ENCODE data around the gene SV2B. TPM values are rescaled to one million over a fixed set of nuclear protein-coding genes. Genes with fewer than 3 reads are reported as not detected.

Gene SV2B
- total and polyA plus RNA-seq, 2 donors (not counting 3 experiments of a cell fraction or from before 2014, with no cell fraction given): not detected

DNA sequence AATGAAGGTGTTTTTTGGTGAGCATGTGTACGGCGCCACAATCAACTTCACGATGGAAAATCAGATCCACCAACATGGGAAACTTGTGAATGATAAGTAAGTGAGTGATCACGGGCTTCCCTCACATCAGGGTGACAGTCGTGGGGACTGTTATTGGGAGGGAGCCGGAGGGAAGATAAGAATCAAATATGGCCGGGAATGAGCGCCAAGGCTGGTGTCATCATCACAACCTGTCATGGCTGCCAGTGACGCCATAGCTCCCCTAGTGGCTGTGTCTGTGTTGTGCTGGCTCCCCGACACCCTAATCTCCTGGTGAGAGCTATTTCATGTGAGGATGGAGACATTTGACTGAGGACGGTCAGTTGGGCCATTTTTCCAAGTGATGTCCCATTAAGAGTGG lies 168.5 kb downstream of the SV2B start:
- dilution Hi-C loops (cut with MboI; ENCODE audit: extremely low pct_ligation_motif_present, low sequenced_read_pairs): no loop called here
- DNase-seq (ENCODE audit: low read depth, low spot score): no peak
- ChIA-PET POLR2A (no interaction called here), CTCF (interaction anchor here (1.2 to 2.9 kb wide), 5 partner anchors 10 to 312 kb away, joined by 3 to 12 read pairs (median 5); no protein-coding TSS in a partner anchor)
- peak; percentile 19 to 31 for TF ChIP-seq CTCF (IDR thresholded peaks at IDR 0.05; ENCODE audit: extremely low read depth in 1 of 2, insufficient read depth in 1 of 2, low read depth in 1 of 2, low read length in 2 of 2)
- TF ChIP-seq FOS (IDR thresholded peaks at IDR 0.05; ENCODE audit: borderline replicate concordance, insufficient read depth, low read length): no peak
- no peak for TF ChIP-seq JUN (IDR thresholded peaks at IDR 0.05; ENCODE audit: borderline replicate concordance, insufficient read depth, insufficient read length, low read depth)
- no peak for TF ChIP-seq EZH2 (IDR thresholded peaks at IDR 0.05; ENCODE audit: borderline replicate concordance, low read depth, low read length, severe bottlenecking)
- Histone ChIP-seq H3K36me3 (ENCODE audit: control insufficient read depth in 2 of 2, extremely low read depth in 1 of 2, insufficient read depth in 2 of 2, low read length in 2 of 2) (no peaks in the 10 kb centered on the region), H3K9ac (replicated peaks; ENCODE audit: extremely low read depth, insufficient read depth, low read length) (no peak overlapping the region), H3K4me3 (replicated peaks in 1 of 3; ENCODE audit: insufficient read depth in 1 of 3, low read depth in 1 of 3, low read length in 3 of 3) (no peak overlapping the region), H3K4me1 (ENCODE audit: control insufficient read depth, extremely low read depth, insufficient read depth, low read length) (no peaks in the 10 kb centered on the region), H2AFZ (ENCODE audit: low read depth, low read length) (no peak overlapping the region), H4K20me1 (replicated peaks; ENCODE audit: control insufficient read depth, extremely low read depth, insufficient read depth, low read length) (no peaks in the 10 kb centered on the region), H3K9me3 (replicated peaks; ENCODE audit: control insufficient read depth, insufficient read depth, low read length) (no peaks in the 10 kb centered on the region), H3K4me2 (ENCODE audit: insufficient read depth, low read length) (no peak overlapping the region), H3K9me1 (replicated peaks; ENCODE audit: control insufficient read depth, extremely low read depth, insufficient read depth, low read length) (no peaks in the 10 kb centered on the region), H3K27ac (ENCODE audit: insufficient read depth, low read depth, low read length) (no peak overlapping the region), H3K79me2 (ENCODE audit: control insufficient read depth, insufficient read depth, low read length) (no peaks in the 10 kb centered on the region), H3K27me3 (ENCODE audit: control insufficient read depth in 2 of 2, insufficient read depth in 2 of 2, low read length in 2 of 2) (no peaks in the 10 kb centered on the region)
- intact Hi-C loops (cut with micrococcal nuclease): no loop called here
- FAIRE-seq: no peak
- BruUV-seq (replicated peaks): no TSS peak

GRCh38 chr15:91270747-91271146 lies 170.7 kb downstream of the SV2B start:
- no peak overlapping the region for H3K27ac ChIP-seq (ENCODE audit: insufficient read depth, low read depth, low read length)
- no peak overlapping the region for H3K4me2 ChIP-seq (ENCODE audit: insufficient read depth, low read length)
- H3K9me1 ChIP-seq (replicated peaks; ENCODE audit: control insufficient read depth, extremely low read depth, insufficient read depth, low read length): no peaks in the 10 kb centered on the region
- H3K4me1 ChIP-seq (ENCODE audit: control insufficient read depth, extremely low read depth, insufficient read depth, low read length): no peaks in the 10 kb centered on the region
- no peaks in the 10 kb centered on the region for H4K20me1 ChIP-seq (replicated peaks; ENCODE audit: control insufficient read depth, extremely low read depth, insufficient read depth, low read length)
- BruUV-seq (replicated peaks): no TSS peak
- dilution Hi-C loops (cut with MboI; ENCODE audit: extremely low pct_ligation_motif_present, low sequenced_read_pairs): no loop called here
- no peak overlapping the region for H2AFZ ChIP-seq (ENCODE audit: low read depth, low read length)
- H3K9me3 ChIP-seq (replicated peaks; ENCODE audit: control insufficient read depth, insufficient read depth, low read length): no peaks in the 10 kb centered on the region
- ChIA-PET POLR2A (no interaction called here), CTCF (interaction anchor here (0.7 to 2.9 kb wide), 3 partner anchors 171 to 315 kb away, joined by 3 to 12 read pairs (median 7); partner anchors contain the start of gene SV2B)
- no peak overlapping the region for H3K4me3 ChIP-seq (replicated peaks in 1 of 3; ENCODE audit: insufficient read depth in 1 of 3, low read depth in 1 of 3, low read length in 3 of 3)
- no peak overlapping the region for H3K9ac ChIP-seq (replicated peaks; ENCODE audit: extremely low read depth, insufficient read depth, low read length)
- no peaks in the 10 kb centered on the region for H3K27me3 ChIP-seq (ENCODE audit: control insufficient read depth in 2 of 2, insufficient read depth in 2 of 2, low read length in 2 of 2)
- FAIRE-seq: no peak
- no peak for DNase-seq (ENCODE audit: low read depth, low spot score)
- H3K36me3 ChIP-seq (ENCODE audit: control insufficient read depth in 2 of 2, extremely low read depth in 1 of 2, insufficient read depth in 2 of 2, low read length in 2 of 2): no peaks in the 10 kb centered on the region
- intact Hi-C loops (cut with micrococcal nuclease): loop anchor here (1.0 to 2.0 kb wide), 2 partner anchors 46 to 214 kb away; no protein-coding TSS in a partner anchor
- H3K79me2 ChIP-seq (ENCODE audit: control insufficient read depth, insufficient read depth, low read length): no peaks in the 10 kb centered on the region
- TF ChIP-seq POLR2AphosphoS5 (IDR thresholded peaks at IDR 0.05; ENCODE audit: insufficient read depth, low read depth, low read length) (no peak), FOS (IDR thresholded peaks at IDR 0.05; ENCODE audit: borderline replicate concordance, insufficient read depth, low read length) (no peak), MAX (IDR thresholded peaks at IDR 0.05; ENCODE audit: insufficient read depth, insufficient read length) (no peak)
